Measurements from ENCODE around the gene SHANK2.
"Not testable (repeated sequence)": the region's sequence is repeated elsewhere in the genome, so short reads cannot be mapped to it uniquely, and the experiment has no call there.

SHANK2 gene

DNA sequence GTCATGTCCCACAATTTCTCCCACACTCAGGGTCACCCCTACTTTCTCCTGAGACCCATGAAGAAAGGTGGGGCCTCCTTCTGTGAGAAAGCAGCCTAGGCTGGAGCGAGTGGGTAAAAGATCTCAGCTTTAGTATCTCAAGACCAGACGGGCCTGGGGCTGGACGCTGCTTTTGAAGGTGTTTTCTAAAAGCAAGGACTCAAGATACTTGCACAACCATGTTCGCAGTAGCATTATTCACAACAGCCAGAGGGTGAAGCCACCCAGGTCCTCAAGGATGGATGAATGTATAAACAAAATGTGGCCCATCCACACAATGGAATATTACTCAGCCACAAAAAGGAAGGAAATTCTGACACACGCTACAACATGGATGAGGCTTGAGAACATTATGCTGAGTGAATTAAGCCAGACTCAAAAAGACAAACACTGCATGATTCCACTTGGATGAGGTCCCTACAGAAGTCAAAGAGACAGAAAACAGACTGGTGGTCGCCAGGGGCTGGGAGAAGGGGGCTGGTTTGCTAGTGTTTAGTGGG, 10.6 kb downstream of the SHANK2 start:
- no peaks in the 10 kb centered on the region for H3K4me1 Mint-ChIP-seq (ENCODE audit: low read depth)
- no peak overlapping the region for H3K4me3 Mint-ChIP-seq
- no peaks in the 10 kb centered on the region for H3K36me3 Mint-ChIP-seq (ENCODE audit: low read depth)
- no peak for DNase-seq
- H3K9me3 Mint-ChIP-seq = no peaks in the 10 kb centered on the region
- peaks cover 29% of the 10 kb centered on the region for H3K27me3 Mint-ChIP-seq
- no peak overlapping the region for H3K27ac Mint-ChIP-seq

DNA sequence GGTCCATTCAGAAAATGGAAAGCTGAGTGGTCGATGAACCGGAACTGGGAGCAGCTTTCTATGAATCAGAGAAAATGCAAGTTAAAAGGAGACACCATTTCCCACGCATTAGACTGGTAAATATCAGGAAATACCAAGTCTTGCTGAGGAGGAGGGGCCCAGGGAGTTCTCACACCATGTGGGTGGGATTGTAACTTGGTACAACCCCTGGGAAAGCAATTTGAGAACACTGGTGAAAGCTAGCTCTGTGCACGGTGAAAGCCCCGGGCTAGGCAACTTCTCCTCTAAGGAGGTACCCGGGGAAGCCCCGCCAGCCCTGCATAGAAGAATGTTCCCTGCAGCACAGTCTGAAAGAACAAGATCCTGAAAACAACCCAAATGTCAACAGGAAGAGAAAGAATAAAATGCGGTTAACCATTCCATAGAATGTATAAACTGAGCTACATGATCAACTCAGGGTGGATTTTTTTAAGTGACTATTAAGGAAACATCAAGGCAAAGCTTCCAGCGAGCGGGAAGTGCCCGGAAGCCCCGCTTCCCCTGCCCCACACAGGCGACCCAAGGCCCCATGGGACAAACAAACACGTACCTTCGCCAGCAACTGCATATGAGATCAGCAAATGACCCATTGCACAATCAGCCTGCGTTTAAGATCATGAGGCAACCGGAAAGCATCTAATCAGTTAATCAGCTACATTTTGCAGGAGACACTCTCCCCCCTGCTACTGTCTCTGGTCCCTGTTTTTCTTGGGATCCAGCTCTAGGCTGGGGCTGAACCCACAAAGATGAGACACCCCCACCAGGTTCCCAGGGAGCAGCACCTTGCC, 11.3 kb downstream of the SHANK2 start:
- Mint-ChIP-seq H3K4me1 (ENCODE audit: low read depth) (no peaks in the 10 kb centered on the region), H3K9me3 (no peaks in the 10 kb centered on the region), H3K4me3 (no peak overlapping the region), H3K36me3 (ENCODE audit: low read depth) (no peaks in the 10 kb centered on the region), H3K27ac (no peak overlapping the region), H3K27me3 (peaks cover 29% of the 10 kb centered on the region)
- no peak for DNase-seq

DNA sequence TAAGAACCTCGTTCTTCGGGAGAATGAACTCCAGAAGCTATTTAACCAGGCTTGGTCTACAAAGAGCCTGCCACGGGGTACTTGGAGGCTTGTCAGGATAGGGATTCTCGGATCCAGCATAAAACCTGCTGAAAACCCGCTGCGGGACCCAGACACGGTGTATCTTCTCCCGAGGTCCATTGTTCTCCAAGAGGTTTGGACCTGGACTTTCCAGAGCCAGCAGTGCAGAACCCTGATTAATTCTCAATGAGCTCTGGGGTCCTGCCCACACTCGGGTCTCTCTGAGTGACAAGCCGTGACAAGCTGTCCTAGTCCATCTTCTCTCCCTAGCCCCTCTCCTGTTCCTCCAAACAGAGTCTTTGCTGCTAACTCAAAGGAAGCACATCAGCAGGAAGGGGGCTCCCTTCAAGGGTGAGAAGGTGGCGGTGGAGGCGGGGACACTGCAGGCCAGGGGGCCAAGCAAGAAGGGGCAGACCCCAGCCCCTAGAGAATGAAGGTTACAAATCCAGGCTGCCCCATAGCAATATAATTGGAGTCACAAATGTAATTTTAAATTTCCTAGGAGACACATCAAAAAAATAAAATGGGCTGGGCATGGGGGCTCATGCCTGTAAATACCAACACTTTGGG, 12.2 kb downstream of the SHANK2 start:
- H3K36me3 Mint-ChIP-seq (ENCODE audit: low read depth) = no peaks in the 10 kb centered on the region
- H3K4me3 Mint-ChIP-seq = no peak overlapping the region
- peaks cover 28% of the 10 kb centered on the region for H3K27me3 Mint-ChIP-seq
- H3K9me3 Mint-ChIP-seq = no peaks in the 10 kb centered on the region
- H3K27ac Mint-ChIP-seq = no peak overlapping the region
- H3K4me1 Mint-ChIP-seq (ENCODE audit: low read depth) = no peaks in the 10 kb centered on the region
- no peak for DNase-seq

DNA sequence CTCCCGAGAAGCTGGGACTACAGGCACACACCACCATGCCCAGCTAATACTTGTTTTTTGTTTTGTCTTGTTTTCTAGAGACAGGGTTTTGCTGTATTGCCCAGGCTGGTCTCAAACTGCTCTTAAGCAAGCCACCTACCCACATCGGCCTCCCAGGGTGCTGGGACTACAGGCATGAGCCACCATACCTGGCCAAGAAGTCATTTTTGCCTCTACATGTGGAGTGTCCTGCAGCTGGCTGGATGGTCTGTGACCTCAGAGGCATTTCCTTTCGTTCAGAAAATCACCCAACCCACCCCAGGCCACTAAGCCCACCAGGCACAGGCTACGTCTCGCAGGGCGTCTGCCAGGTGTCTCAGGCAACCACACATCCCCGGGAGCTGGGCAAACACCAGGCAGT, 12.8 kb downstream of the SHANK2 start:
- H3K36me3 Mint-ChIP-seq (ENCODE audit: low read depth) = no peaks in the 10 kb centered on the region
- H3K27me3 Mint-ChIP-seq = peaks cover 33% of the 10 kb centered on the region
- no peaks in the 10 kb centered on the region for H3K9me3 Mint-ChIP-seq
- no peak overlapping the region for H3K27ac Mint-ChIP-seq
- DNase-seq = no peak
- no peaks in the 10 kb centered on the region for H3K4me1 Mint-ChIP-seq (ENCODE audit: low read depth)
- no peak overlapping the region for H3K4me3 Mint-ChIP-seq

DNA sequence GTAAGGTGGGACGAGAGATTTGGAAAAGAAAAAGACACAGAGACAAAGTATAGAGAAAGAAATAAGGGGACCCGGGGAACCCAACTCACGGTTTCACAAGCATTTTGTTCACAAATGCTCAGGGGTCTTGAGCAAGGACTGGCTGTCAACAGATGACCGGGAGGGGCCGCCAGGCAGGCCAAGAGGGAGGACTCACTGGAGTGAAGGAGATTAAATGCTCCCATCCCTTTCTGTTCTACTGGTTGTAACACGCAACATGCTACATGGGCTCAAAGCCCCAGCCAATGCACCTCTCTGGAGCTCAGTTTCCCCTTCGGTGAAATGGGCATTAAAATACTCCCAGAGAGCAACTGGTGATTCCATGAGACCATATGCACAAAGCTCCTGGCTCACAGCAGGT, 13.4 kb downstream of the SHANK2 start:
- DNase-seq = no peak
- Mint-ChIP-seq H3K9me3 (no peaks in the 10 kb centered on the region), H3K4me1 (ENCODE audit: low read depth) (no peaks in the 10 kb centered on the region), H3K4me3 (no peak overlapping the region), H3K27me3 (peaks cover 33% of the 10 kb centered on the region), H3K27ac (no peak overlapping the region), H3K36me3 (ENCODE audit: low read depth) (no peaks in the 10 kb centered on the region)

DNA sequence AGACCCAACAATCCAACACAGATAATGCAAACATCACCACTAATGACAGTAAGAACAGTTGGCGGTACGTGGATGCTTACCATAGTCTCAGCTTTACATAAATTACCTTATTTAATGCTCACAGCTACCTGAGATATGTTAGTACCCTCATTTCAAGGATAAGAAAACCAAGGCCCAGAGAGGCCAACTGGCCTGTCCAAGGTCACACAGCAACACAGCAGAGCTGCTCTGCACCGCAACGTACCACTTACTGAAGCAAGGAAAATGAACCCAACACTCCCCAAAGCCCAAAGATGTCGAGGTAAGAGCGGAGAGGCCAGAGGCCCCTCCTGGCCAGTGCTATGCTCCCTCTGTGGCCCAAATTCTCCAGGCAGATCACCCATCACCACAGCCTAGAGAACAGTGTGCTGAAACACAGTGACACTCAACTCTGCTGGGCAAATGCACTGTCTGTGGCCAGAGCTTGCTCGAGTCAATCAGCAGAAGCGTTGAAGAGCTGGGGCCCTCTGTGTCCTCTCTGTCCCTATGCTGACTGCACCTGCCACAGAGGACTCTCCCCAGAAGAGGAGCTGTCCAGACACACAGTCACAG, 14.0 kb downstream of the SHANK2 start:
- H3K36me3 Mint-ChIP-seq (ENCODE audit: low read depth) = no peaks in the 10 kb centered on the region
- H3K4me1 Mint-ChIP-seq (ENCODE audit: low read depth) = no peaks in the 10 kb centered on the region
- no peak overlapping the region for H3K27ac Mint-ChIP-seq
- no peak for DNase-seq
- peaks cover 35% of the 10 kb centered on the region for H3K27me3 Mint-ChIP-seq
- H3K4me3 Mint-ChIP-seq = no peak overlapping the region
- H3K9me3 Mint-ChIP-seq = no peaks in the 10 kb centered on the region

DNA sequence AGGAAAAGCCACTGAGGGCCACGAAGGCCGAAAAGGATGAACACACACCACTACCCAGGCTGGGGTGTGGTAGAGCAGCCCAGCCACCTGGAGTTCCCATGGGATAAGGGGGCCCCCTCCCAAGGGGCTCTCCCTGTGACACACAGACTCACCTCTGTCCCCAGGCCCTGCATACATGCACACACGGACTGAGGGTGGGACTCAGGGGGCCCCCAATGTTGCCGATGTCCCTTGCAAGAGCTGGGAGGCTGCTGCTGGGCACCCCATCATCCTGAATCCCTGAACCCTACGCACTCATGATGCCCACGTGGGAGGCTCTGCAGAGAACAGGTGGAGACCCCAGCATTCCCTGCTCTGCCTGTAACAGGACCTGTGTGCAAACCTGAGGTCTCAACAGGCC, 14.5 kb downstream of the SHANK2 start:
- Mint-ChIP-seq H3K4me1 (ENCODE audit: low read depth) (no peaks in the 10 kb centered on the region), H3K4me3 (no peak overlapping the region), H3K27ac (no peak overlapping the region), H3K9me3 (no peaks in the 10 kb centered on the region), H3K36me3 (ENCODE audit: low read depth) (no peaks in the 10 kb centered on the region), H3K27me3 (peaks cover 40% of the 10 kb centered on the region)
- DNase-seq = no peak

DNA sequence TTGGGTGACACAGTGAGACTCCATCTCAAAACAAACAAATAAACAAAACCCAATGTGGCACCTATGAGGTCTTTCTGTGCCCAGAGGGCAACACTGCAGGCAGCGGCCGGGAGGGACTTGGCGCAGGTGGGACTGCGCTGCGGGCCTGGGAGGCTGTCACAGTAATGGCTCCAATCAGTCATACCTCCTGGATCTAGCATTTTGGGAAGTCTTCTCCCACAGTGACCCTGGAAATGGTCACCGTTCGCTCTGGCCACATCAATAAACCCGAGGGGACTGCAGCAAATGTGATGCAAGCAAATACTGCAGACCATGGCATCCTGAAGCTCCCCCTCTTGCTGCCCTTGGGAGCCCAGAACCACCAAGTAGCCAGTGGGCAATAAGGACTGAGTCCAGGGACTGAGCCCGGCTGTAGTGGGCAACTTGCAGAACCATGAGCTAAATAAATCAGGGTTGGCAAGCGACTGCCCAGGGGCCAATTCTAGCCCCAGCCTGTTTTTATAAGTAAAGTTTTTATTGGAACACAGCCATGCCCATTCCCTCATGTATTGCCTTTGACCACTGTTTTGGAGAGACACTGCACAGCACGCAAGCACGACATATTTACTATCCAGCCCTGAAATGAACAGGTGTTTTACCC, 15.4 kb downstream of the SHANK2 start:
- Mint-ChIP-seq H3K27ac (no peak overlapping the region), H3K4me1 (ENCODE audit: low read depth) (no peaks in the 10 kb centered on the region), H3K36me3 (ENCODE audit: low read depth) (no peaks in the 10 kb centered on the region), H3K27me3 (peaks cover 40% of the 10 kb centered on the region), H3K9me3 (no peaks in the 10 kb centered on the region), H3K4me3 (no peak overlapping the region)
- no peak for DNase-seq

DNA sequence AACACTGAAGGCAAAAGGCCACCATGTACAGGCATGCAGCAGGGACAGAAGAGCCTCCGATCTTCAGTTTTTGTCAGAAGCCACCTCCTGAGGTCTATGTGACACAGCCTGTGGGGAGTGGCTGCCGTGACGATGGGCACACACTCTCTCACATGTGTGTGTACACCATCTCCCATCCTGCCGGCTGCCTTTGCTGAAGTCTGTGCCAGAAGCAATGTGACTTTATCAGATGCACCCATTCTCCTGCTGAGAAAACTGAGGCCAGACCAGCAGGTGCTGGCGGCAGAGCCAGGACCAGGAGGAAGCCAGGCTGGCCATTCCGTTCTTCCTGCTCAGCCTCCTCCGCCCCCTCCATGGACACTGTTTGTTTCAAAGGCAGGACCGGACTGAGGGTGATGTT, 16.7 kb downstream of the SHANK2 start:
- Mint-ChIP-seq H3K9me3 (no peaks in the 10 kb centered on the region), H3K4me1 (ENCODE audit: low read depth) (no peaks in the 10 kb centered on the region), H3K4me3 (no peak overlapping the region), H3K27me3 (peaks cover 34% of the 10 kb centered on the region), H3K27ac (no peak overlapping the region), H3K36me3 (ENCODE audit: low read depth) (no peaks in the 10 kb centered on the region)
- no peak for DNase-seq

DNA sequence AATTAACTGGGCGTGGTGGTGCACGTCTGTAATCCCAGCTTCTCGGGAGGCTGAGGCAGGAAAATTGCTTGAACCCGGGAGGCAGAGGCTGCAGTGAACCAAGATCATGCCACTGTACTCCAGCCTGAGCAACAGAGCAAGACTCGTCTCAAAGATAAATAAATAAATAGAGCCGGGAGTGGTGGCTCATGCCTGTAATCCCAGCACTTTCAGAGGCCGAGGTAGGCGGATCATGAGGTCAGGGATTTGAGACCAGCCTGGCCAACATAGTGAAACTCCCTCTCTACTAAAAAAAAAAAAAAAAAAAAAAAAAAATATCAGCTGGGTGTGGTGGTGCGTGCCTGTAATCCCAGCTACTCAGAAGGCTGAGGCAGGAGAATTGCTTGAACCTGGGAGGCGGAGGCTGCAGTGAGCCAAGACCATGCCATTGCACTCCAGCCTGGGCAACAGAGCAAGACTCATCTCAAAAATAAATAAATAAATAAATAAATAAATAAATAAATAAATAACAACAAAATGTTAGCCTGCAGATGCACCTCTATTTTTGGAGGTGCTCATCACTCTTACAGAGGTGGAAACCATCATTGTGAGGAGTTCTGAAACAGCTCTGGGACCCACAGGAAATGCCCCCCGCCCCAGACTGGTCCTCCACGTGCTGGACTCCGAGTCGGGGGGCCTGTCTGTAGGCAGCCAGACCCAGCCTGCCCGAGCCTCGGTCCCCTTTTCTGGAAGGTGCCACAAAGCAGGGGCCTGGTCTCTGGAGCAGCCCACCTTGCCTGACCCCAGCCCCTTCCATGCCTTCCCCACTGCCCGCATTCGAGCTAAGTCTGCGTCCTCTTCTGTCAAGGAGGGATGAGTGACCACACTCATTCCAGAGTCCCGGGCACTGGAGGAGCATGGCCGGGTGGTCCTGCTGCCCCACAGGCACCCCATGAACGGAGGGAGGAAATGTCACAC, 18.2 kb downstream of the SHANK2 start:
- H3K27me3 Mint-ChIP-seq = peaks cover 27% of the 10 kb centered on the region
- H3K27ac Mint-ChIP-seq; H3K4me1 Mint-ChIP-seq (ENCODE audit: low read depth); H3K36me3 Mint-ChIP-seq (ENCODE audit: low read depth); H3K9me3 Mint-ChIP-seq; H3K4me3 Mint-ChIP-seq; DNase-seq: not testable (repeated sequence)

DNA sequence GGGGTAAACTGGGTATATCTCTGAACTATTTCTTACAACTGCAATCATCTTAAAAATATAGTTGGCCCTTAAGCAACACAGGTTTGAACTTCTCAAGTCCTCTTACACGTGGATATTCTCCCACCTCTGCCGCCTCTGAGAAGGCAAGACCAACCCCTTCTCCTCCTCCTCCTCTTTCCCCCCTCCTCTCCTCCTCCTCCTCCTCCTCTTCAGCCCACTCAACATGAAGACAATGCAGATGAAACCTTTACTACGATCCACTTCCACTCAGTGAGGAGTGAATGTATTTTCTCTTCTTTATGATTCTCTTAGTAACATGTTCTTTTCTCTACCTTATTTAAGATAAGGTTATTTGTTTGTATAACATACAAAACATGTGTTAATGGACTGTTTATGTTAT, 20.0 kb downstream of the SHANK2 start:
- peaks cover 23% of the 10 kb centered on the region for H3K27me3 Mint-ChIP-seq
- no peak overlapping the region for H3K27ac Mint-ChIP-seq
- no peaks in the 10 kb centered on the region for H3K36me3 Mint-ChIP-seq (ENCODE audit: low read depth)
- H3K9me3 Mint-ChIP-seq = peaks cover 10% of the 10 kb centered on the region
- H3K4me3 Mint-ChIP-seq = no peak overlapping the region
- H3K4me1 Mint-ChIP-seq (ENCODE audit: low read depth) = no peaks in the 10 kb centered on the region
- DNase-seq = no peak

DNA sequence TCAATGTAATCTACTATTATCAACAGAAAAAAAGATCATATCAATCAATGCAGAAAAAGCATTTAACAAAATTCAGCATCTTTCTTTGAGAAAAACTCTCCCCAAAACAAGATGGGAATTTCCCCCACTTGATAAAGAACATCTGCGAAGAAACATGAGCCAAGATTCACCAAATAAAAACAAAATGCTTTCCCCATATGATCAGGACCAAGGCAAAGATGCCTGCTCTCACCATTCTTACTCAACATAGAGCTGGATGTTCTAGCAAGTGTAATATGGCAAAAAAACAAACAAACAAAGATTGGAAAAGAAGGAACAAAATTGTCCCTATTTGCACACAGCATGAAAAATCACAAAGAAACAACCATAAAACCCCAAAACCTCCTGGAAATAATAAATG, 23.4 kb downstream of the SHANK2 start:
- no peak overlapping the region for H3K4me3 Mint-ChIP-seq
- no peaks in the 10 kb centered on the region for H3K4me1 Mint-ChIP-seq (ENCODE audit: low read depth)
- no peak overlapping the region for H3K27ac Mint-ChIP-seq
- no peaks in the 10 kb centered on the region for H3K36me3 Mint-ChIP-seq (ENCODE audit: low read depth)
- peaks cover 30% of the 10 kb centered on the region for H3K9me3 Mint-ChIP-seq
- no peak for DNase-seq
- peaks cover 14% of the 10 kb centered on the region for H3K27me3 Mint-ChIP-seq

DNA sequence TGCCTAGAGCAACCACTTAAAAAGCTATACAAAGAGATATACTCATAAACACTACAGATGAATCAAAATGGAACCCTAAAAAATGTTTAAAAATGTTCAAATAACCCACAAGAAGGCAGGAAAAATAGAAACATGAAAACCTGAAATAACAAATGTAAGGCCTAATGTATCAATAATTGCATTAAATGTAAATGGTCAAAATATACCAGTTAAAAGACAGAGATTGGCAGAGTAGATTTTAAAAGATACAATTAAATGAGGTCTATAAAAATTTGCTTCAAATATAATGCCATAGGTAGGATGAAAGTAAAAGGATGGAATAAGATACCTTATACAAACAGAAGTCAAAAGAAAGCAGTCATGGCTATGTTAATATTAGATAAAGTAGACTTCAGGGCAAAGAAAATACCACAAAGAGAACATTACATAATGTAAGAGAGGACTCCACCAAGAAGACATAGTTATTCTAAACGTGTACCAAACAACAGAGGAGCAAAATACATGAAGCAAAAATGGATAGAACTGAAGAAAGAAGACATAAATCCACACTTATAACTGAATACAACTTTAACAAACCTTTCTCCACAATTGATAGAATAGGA, 25.2 kb downstream of the SHANK2 start:
- no peak for DNase-seq
- H3K9me3 Mint-ChIP-seq = peaks cover 35% of the 10 kb centered on the region
- no peaks in the 10 kb centered on the region for H3K36me3 Mint-ChIP-seq (ENCODE audit: low read depth)
- no peak overlapping the region for H3K27ac Mint-ChIP-seq
- no peak overlapping the region for H3K4me3 Mint-ChIP-seq
- peaks cover 8% of the 10 kb centered on the region for H3K27me3 Mint-ChIP-seq
- no peaks in the 10 kb centered on the region for H3K4me1 Mint-ChIP-seq (ENCODE audit: low read depth)
